ENCODE results near the gene RAB44.

- TF ChIP-seq CTCF (IDR thresholded peaks at IDR 0.05) = no peak
- no peak for TF ChIP-seq EZH2 (IDR thresholded peaks at IDR 0.05)
These were observed 20.9 kb downstream of the RAB44 start for GRCh38 chr6:36718560-36718959.
